ENCODE data around the gene SUN1. TPM values are rescaled to one million over a fixed set of nuclear protein-coding genes. Genes with fewer than 3 reads are reported as not detected.

Gene SUN1
- total RNA-seq, 2 experiments from 2014 or later: 104 to 108 TPM

- ChIA-PET CTCF (interaction anchor here (0.6 to 1.7 kb wide), 7 partner anchors 26 to 89 kb away, joined by 3 to 22 read pairs (median 6); partner anchors contain the start of gene SUN1), POLR2A (interaction anchor here (1.0 to 1.4 kb wide), 2 partner anchors 45 to 89 kb away, joined by 4 to 5 read pairs; no protein-coding TSS in a partner anchor)
- H3K4me1 ChIP-seq (ENCODE audit: insufficient read depth, low read length): peaks cover 6% of the 10 kb centered on the region
- peaks cover 0 to 5% of the 10 kb centered on the region in 2 experiments for H3K9me3 ChIP-seq (ENCODE audit: control insufficient read depth in 1 of 2, insufficient read depth in 1 of 2, low read length in 2 of 2)
- H3K4me1 Mint-ChIP-seq (ENCODE audit: low read depth): no peaks in the 10 kb centered on the region
- intact Hi-C loops (cut with DNase I, micrococcal nuclease): loop anchor here (1.0 to 2.0 kb wide), 4 partner anchors 30 to 168 kb away; partner anchors contain the start of genes SUN1 (in 2 of the 2) and ADAP1 (in 1 of the 2)
- no peak overlapping the region for H3K27ac Mint-ChIP-seq
- H3K4me3 ChIP-seq (ENCODE audit: low read length): no peak overlapping the region
- no peaks in the 10 kb centered on the region for H3K9me3 Mint-ChIP-seq
- H3K4me3 Mint-ChIP-seq: no peak overlapping the region
- H3K27ac ChIP-seq (ENCODE audit: low read depth in 1 of 2, low read length in 2 of 2): no peak overlapping the region
- peaks cover 19% of the 10 kb centered on the region for H3K36me3 Mint-ChIP-seq (ENCODE audit: low read depth)
- peaks cover 18% of the 10 kb centered on the region for H3K36me3 ChIP-seq (ENCODE audit: insufficient read depth, low read length)
- H3K27me3 Mint-ChIP-seq: no peaks in the 10 kb centered on the region
- TF ChIP-seq CTCF (IDR thresholded peaks at IDR 0.05): peak; percentile 74
- peak; percentile 59 to 85 (median 68) for DNase-seq
- ATAC-seq (ENCODE audit: poor library complexity): peak; percentile 100
- no peaks in the 10 kb centered on the region for H3K27me3 ChIP-seq (ENCODE audit: control insufficient read depth in 1 of 2, insufficient read depth in 2 of 2, low read length in 2 of 2)
These were observed 45.6 kb upstream of the SUN1 start for GRCh38 chr7:786472-787255.

GRCh38 chr7:787332-788240 lies 44.7 kb upstream of the SUN1 start:
- intact Hi-C loops (cut with DNase I, micrococcal nuclease): loop anchor here in 1 of 2 experiments (2.0 kb wide), 2 partner anchors 29 to 167 kb away; partner anchors contain the start of gene ADAP1
- POLR2A ChIA-PET: interaction anchor here (1.4 kb wide), 1 partner anchor 88 kb away, joined by 5 read pairs; no protein-coding TSS in a partner anchor
- ATAC-seq (ENCODE audit: poor library complexity) (no peak), DNase-seq (no peak)
- Histone ChIP-seq H3K9me3 (ENCODE audit: control insufficient read depth in 1 of 2, insufficient read depth in 1 of 2, low read length in 2 of 2) (no peaks in the 10 kb centered on the region), H3K4me3 (ENCODE audit: low read length) (no peak overlapping the region), H3K27ac (ENCODE audit: low read depth in 1 of 2, low read length in 2 of 2) (no peak overlapping the region), H3K4me1 (ENCODE audit: insufficient read depth, low read length) (peaks cover 6% of the 10 kb centered on the region), H3K27me3 (ENCODE audit: control insufficient read depth in 1 of 2, insufficient read depth in 2 of 2, low read length in 2 of 2) (no peaks in the 10 kb centered on the region), H3K36me3 (ENCODE audit: insufficient read depth, low read length) (peaks cover 13% of the 10 kb centered on the region)
- TF ChIP-seq CTCF (IDR thresholded peaks at IDR 0.05): no peak
- Mint-ChIP-seq H3K27ac (no peak overlapping the region), H3K36me3 (ENCODE audit: low read depth) (peaks cover 19% of the 10 kb centered on the region), H3K4me3 (no peak overlapping the region), H3K27me3 (no peaks in the 10 kb centered on the region), H3K9me3 (no peaks in the 10 kb centered on the region), H3K4me1 (ENCODE audit: low read depth) (no peaks in the 10 kb centered on the region)
- CTCF ChIA-PET: interaction anchor here (1.0 to 1.7 kb wide), 4 partner anchors 25 to 88 kb away, joined by 5 to 8 read pairs (median 6); no protein-coding TSS in a partner anchor

GRCh38 chr7:791519-791918 lies 40.8 kb upstream of the SUN1 start:
- peaks cover 4% of the 10 kb centered on the region for H3K4me1 ChIP-seq (ENCODE audit: insufficient read depth, low read length)
- no peak for DNase-seq
- H3K4me3 Mint-ChIP-seq: no peak overlapping the region
- peaks cover 0 to 3% of the 10 kb centered on the region in 2 experiments for H3K9me3 ChIP-seq (ENCODE audit: control insufficient read depth in 1 of 2, insufficient read depth in 1 of 2, low read length in 2 of 2)
- no peaks in the 10 kb centered on the region for H3K9me3 Mint-ChIP-seq
- intact Hi-C loops (cut with DNase I, micrococcal nuclease): no loop called here
- no peak overlapping the region for H3K27ac ChIP-seq (ENCODE audit: low read depth in 1 of 2, low read length in 2 of 2)
- ChIA-PET POLR2A (no interaction called here), CTCF (interaction anchor here (1.7 kb wide), 1 partner anchor 81 kb away, joined by 4 read pairs; no protein-coding TSS in a partner anchor)
- H3K36me3 ChIP-seq (ENCODE audit: insufficient read depth, low read length): peaks cover 4% of the 10 kb centered on the region
- H3K4me3 ChIP-seq (ENCODE audit: low read length): no peak overlapping the region
- no peaks in the 10 kb centered on the region for H3K27me3 ChIP-seq (ENCODE audit: control insufficient read depth in 1 of 2, insufficient read depth in 2 of 2, low read length in 2 of 2)
- H3K4me1 Mint-ChIP-seq (ENCODE audit: low read depth): no peaks in the 10 kb centered on the region
- H3K27me3 Mint-ChIP-seq: no peaks in the 10 kb centered on the region
- no peaks in the 10 kb centered on the region for H3K36me3 Mint-ChIP-seq (ENCODE audit: low read depth)
- H3K27ac Mint-ChIP-seq: no peak overlapping the region
- ATAC-seq (ENCODE audit: poor library complexity): no peak
- no peak for TF ChIP-seq CTCF (IDR thresholded peaks at IDR 0.05)
